Activated naive CD8-positive, alpha-beta T cell treated with anti-CD3 and anti-CD28 coated beads, Interleukin-2, amount 50 U/mL, for 16 hours (primary cell): Measurements from ENCODE around the gene SERTM1.

Source experiments
- DNase-seq: peaks from one replicate; pipeline ENCODE4 v3.0.0-alpha.2; 2020; ENCODE audit warnings: low read depth, low spot score

Gene SERTM1

DNA sequence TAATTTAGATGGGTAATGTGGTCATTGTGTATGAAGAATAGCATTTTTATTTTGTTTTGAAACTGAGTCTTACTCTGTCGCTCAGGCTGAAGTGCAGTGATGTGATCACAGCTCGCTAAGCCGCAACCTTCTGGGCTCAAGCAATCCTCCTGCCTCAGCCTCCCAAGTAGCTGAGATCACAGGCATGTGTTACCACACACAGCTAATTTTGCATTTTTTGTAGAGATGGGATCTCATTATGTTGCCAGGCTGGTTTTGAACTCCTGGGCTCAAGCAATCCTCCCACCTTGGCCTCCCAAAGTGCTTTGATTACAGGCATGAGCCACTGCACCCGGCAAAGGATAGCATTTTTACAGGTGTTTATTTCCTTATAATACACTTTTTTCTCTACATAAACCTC is 36.6 kb downstream of the SERTM1 start:
- DNase-seq = no peak

DNA sequence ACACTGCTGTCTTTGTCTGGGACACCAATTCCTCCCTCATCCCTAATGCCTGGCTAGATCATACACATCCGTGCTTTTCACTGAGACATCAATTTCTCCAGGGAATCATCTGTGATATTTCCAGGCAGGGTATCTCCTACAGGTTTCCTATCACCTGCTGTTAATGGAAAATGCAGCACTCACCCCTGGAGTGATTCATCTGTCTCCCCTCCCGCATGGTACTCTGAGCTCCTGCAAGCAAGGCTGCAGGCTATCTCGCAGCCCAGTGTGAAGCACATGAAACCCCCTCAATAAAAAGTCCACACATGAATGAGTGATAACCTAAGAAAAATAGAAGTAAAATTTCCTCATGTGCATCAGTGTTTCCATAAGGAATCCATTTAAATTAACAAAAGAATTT is 38.5 kb downstream of the SERTM1 start:
- DNase-seq = no peak

DNA sequence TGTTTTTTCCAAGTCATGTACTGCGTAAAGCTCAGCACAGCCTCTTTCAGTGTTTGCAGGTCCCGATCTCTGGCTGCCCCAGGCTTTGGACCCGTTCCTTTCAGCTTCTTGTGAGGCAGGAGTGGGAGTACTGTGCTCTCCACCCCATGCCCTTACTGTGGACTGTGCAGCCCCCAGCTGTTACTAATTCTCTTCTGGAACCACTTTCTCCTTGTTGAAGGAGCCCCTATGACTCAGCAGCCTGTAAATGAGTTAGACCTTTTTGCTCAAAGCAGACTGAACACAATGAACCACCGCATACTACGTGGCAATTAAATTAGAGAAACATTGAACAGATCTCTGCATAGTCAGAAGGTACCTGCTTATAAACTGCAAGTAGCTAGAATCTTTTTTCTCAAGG is 39.0 kb downstream of the SERTM1 start:
- no peak for DNase-seq

DNA sequence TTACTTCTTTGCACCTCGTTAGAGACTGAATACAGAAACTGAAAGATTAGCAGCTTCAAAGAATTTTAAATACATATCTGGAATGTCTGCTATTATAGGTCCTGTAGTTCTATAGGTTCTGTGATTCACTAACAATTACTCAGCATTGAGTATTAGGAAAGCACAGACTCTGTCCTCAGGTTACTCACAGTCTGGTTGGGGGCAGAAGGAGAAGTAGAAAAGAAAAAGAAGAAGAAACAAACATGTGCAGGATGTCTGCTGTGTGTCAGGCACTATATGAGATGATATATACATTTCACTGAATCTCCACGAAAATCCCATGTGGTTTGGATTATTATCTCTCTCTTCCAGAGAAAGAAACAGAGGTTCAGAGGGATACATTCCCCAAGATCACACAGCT is 40.1 kb downstream of the SERTM1 start:
- no peak for DNase-seq

DNA sequence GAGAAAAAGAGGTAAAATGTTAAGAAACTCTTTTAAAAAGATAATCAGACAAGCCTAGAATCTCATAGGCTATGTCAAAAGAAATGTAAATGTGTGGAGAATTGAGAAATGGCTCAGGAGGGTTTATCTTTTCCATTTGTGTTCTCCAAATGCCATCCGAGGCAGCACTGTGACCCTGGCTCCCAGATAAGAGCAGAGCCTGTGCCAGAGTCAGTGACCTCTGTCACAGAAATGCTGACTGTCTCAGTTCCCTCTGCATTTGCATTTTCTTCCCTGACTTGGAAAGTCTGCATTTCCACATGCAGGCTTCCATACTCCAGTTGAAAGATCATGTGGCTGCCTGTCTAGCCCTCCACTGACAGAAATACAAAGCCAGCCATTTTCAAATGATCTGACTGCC is 42.0 kb downstream of the SERTM1 start:
- no peak for DNase-seq

DNA sequence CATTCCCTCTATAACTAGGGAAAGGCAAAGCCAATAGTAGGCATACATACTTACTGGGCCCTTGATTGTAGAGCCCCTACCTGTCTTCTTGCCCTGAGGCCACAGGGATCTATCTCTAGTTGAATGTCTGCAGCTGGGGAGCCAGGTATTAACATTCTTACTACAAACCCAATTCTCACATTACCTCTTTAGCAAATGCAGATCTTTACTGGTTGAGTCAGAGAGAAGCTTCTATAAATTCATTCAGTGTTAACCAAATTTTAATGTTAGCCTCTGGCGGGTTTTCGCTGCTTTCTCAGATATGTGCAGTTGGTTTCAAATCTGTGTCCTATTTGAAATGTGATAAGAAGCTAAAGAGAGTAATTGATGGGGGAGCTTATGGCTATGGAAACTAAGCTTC is 43.2 kb downstream of the SERTM1 start:
- no peak for DNase-seq

DNA sequence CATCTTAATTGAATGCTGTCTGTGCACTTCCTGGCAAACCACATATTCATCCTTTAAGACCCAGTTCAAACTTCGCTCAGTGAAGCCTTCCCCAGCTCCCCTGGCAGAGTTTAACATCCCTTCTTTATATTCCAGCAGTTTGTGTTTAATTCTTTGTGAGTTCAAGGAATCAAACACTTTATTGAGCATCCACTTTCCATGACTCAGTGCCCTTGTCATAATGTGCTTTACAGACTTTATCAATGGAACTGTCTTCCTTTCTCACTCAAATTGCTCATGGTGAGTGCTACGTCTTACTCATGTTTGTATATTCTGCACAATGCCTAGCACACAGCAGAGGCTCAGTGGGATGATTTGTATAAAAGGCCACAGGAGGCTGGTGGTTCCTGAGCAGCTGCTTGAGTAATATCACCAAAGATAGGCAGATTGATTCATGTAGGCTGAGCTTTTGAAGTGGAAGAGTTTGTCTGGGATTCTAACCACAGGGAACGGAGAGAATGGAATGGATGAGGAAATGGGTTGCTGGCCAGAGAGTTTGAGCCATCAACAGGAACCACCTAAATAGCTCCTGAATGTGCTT is 44.2 kb downstream of the SERTM1 start:
- no peak for DNase-seq

DNA sequence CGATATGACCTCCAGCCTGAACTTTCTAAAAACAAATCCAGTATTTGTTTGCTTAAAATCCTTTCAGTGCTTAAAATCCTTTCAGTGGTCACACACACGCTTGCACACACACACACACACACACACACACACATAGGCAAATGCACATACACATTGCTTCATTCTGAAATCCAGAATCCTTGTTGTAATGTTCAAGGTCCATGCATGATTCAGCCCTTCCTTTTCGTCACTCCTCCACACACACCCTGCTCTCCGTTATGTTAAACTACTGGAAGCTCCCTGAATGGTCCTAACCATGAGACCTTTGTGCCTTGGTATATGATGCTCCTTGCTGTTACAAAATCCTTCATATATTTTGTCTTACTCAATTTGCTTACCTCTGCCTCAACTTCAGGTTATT is 44.9 kb downstream of the SERTM1 start:
- DNase-seq = no peak

DNA sequence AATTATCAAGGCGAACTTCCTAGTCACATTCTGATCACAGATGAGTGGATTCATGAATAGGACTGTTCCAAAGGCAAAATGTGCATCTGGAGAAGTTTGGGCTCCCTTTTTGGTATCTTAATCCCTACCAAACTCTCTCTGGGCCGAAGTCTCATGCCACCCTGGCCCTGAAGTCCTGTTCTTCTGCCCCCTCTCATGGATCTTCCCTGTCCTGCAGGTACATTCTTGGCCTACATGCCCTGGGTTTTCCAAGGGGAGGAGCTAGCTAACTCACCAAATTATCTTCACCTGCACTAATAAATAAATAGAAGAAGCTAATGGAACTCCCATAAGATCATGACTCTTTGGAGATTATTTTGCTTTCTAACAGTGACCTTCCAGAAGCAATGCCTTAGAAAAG is 50.3 kb downstream of the SERTM1 start:
- no peak for DNase-seq

DNA sequence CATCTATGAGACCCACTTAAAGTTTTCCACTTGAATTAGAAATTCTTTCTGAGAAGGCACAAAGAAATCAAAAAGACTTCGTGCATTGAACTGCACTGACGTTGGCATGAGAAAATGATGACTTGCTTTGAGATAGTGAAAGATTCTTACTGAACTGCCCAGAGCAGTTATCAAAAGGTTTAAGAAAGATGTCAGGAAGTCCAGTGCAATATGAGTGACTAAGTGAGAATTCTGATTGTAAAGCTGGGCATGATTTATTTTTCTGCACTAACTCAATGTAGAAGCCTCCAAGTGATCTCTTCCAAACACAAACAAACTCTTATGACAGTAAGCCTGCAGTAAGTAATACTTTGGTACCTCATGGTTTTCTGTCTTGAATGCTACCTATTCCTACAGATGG is 52.1 kb downstream of the SERTM1 start:
- no peak for DNase-seq

DNA sequence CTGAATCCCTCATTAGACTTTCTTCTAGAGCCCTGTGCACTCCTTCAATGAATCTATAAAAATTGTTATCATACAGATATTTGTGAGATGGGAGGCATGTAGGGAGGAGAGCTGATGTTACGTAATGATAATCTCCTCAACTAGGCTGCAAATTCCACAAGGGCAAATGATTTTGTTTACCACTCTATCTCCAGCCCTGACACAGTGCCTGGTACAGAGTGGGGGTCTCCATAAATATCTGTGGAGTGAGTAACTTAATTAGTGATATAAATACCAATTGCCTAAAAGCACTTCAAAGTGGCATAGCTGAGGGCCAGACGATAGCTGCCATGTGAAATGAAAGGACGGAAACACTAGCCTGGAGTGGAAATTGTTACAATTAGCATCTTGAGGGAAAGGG is 54.2 kb downstream of the SERTM1 start:
- DNase-seq = no peak

DNA sequence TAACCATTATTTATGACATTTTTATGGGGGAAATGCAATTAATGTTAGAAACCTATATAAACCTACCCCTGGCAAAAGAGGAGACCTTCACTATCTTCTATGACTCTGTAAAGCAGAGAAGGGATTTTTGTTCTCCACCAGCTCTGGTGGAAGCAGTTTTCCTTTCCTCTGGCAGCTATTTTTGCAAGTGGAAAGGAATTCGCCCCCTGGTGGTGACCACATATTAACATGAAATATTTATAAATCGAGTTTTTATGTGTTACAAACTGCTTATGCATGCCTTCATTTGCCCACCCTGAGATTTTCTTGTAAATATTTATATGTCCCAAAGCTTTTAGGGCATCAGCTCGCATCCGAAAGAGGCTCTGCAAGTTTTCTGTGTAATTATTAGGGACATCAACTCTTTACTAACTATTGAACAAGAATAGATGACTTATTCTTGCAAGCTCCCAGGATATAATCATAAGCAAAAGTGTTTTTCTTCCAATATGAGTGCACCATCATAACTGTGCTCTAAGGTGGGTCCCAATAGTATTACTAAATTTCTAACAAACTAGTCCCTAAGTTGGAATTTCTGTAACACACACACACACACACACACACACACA is 62.4 kb downstream of the SERTM1 start:
- no peak for DNase-seq

DNA sequence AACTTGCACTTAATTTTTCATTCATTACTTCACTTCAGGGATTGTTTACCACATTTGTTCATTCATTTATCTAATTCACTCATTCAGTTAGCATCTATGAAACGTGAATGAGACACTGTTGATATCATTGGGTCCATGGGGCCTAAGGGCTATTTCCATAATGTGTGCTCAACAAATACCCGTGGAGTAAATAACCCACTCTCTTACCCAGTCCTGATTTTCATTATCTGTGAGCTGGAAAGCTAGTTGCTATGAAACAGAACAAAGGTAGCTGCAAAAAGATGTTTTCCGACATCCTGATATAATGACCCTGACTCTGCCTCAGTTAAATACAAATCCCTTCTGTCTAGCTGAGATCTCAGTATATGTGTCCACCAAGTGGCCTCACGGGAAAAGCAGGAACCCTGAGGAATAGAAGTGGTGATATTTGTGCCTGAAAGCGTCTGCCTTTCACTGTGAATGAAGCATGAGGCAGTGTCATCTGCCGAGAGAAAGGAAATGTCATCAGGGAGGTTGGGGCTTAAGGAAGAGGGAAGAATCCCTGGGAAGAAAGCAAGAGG is 63.8 kb downstream of the SERTM1 start:
- DNase-seq = no peak

DNA sequence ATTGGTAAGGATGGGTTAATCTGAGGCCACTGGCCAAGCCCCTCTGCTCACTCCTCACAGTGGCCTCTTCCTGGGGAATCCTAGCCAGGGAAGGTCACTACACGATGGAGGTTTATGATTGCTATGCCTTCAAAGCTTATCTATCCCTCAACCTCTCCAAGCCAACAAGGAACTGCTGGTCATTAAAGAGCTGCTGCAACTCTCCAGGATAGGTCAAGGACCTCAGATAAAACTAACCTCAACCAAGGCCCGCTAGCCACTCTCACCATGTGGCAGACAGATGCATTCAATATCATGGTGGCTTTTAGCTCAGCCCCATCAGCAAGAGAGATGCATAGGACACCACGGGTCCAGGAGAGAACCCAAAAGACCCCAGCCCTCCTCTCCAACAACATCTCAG is 71.6 kb downstream of the SERTM1 start:
- no peak for DNase-seq

DNA sequence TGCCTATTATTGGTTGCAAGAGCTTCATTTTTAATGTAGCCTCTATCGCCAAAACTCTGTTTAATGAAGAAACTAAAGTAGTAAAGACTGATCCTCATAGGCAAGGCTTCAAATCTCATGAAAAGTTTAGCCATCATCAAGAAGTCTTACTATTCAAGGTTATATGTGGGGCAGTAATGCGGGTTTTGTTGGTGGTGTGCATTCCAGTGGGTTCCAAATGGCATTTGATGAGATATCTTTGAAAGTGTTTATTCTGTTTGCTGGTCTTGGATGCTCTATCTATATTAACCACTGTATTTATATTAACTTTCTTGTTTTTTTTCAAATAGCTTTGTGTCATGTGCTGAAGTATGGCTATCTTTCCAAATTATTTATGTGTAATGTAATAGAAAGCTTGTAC is 72.2 kb downstream of the SERTM1 start:
- no peak for DNase-seq
